Measurements from ENCODE around the gene RBP3.

DNA sequence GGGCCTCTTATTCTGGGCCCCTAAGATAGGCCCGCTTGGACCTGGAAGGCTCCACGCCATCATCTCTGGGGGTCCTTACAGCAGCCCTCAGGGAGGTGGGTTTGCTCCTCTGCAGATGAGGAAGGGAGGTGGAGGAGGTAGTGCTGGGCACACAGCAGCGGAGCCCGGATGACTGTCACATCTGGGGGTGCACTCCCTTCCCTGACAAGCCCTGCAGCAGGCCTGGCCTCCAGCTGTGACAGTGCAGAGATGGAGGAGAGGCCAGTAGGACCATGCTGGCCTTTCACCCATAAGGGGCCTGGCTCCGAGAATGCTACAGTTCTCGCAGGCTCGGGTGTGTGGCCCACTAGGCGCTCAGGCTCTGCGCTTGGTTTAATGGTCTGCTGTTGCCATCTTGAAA, 16.7 kb upstream of the RBP3 start:
- TF ChIP-seq, protein P1, sequence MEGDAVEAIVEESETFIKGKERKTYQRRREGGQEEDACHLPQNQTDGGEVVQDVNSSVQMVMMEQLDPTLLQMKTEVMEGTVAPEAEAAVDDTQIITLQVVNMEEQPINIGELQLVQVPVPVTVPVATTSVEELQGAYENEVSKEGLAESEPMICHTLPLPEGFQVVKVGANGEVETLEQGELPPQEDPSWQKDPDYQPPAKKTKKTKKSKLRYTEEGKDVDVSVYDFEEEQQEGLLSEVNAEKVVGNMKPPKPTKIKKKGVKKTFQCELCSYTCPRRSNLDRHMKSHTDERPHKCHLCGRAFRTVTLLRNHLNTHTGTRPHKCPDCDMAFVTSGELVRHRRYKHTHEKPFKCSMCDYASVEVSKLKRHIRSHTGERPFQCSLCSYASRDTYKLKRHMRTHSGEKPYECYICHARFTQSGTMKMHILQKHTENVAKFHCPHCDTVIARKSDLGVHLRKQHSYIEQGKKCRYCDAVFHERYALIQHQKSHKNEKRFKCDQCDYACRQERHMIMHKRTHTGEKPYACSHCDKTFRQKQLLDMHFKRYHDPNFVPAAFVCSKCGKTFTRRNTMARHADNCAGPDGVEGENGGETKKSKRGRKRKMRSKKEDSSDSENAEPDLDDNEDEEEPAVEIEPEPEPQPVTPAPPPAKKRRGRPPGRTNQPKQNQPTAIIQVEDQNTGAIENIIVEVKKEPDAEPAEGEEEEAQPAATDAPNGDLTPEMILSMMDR (IDR thresholded peaks at IDR 0.05): no peak
- TF ChIP-seq EZH2phosphoT487 (IDR thresholded peaks at IDR 0.05) (no peak), EZH2 (IDR thresholded peaks at IDR 0.05) (no peak)
